VCaP (cell line): Measurements from ENCODE around the gene PKIG.
A peak's percentile ranks its signal among the peaks of the same experiment; 100 is the strongest.

Source experiments
- H3K27ac ChIP-seq: fragments of 450-650 bp; 2 replicates; pipeline ENCODE4 v1.5.1; 2017
- CTCF ChIP-seq: fragments of 450-650 bp; conservative IDR thresholded peaks from 2 replicates; pipeline ENCODE4 v1.5.1; 2017; ENCODE audit warnings: mild to moderate bottlenecking, moderate library complexity

Gene PKIG

DNA sequence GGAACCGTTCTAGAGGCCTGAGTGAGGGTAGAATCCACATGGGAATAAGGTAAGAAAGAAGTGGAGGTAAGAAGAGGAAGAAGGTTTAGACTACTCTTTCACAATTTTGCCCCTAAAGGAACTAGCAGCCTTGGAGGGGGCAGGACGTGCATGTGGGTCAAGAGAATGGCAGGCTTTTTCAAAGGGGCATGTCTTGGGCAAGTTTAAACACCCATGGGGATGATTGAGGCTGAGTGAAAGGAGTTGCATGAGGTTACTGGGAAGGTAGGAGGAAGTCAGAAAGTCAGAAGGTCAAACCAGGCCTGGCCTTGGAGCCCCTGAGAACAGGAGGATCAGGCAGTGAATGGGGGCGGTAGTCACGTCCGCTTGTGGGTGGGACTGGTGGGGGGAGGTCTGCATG lies 58.9 kb downstream of the PKIG start:
- H3K27ac ChIP-seq = peak overlapping the region; percentile 71; the same call in 1 of the 2 replicates
- no peak for TF ChIP-seq CTCF

GRCh38 chr20:44642203-44643153 lies 60.1 kb downstream of the PKIG start:
- peak overlapping the region; percentile 71 for H3K27ac ChIP-seq
- TF ChIP-seq CTCF = no peak

- no peak for TF ChIP-seq CTCF
- peak overlapping the region; percentile 71 for H3K27ac ChIP-seq
These were observed 60.8 kb downstream of the PKIG start for GRCh38 chr20:44643154-44643519.

GRCh38 chr20:44643596-44644229 lies 61.3 kb downstream of the PKIG start:
- peak overlapping the region; percentile 7; the same call in 1 of the 2 replicates for H3K27ac ChIP-seq
- TF ChIP-seq CTCF = no peak

DNA sequence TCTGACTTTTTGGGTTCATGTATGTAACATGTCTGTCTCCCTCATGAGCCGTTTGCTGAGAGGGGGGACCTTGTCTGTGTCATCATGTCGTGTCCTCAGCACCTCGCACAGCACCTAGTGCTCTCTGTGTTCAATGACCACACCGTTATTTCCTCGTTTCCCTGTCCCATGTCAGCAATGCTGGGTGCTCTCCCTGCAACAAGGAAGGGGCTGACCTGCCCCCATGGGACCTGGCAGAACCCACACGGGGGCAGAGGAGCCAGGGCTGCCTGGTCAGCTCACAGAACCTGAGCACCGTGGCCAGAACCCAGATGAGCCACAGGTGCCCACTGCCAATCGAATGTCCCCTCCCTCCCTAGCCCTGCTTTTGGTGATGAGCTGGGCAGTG lies 61.8 kb downstream of the PKIG start:
- TF ChIP-seq CTCF = no peak
- H3K27ac ChIP-seq = no peak overlapping the region

DNA sequence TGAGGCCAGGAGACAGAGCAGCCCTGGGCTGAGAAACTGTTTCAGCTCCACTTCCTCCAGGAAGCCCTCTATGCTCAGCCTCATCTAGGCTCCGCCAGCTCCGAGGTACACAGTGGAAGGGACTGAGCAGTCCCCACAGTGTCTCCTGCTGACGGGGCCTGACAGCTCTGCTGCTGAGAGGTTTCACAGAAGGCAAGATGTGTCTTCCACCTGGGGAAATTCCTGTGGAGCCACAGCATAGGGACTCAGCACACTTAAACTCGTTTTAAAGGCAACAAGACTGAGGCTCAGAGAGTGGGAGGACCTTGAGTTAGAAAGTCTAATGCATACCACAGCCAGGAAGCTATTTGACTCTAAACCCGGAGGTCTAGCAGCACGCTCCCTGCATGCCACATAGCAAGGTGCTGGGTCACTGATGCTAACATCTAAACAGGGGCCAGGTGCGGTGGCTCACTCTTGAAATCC lies 62.3 kb downstream of the PKIG start:
- no peak overlapping the region for H3K27ac ChIP-seq
- TF ChIP-seq CTCF = no peak

- H3K27ac ChIP-seq = no peak overlapping the region
These were observed 63.8 kb downstream of the PKIG start for GRCh38 chr20:44646023-44646640.

More at GRCh38 chr20:44646023-44646640, 63.8 kb downstream of the PKIG start:
- no peak for TF ChIP-seq CTCF
